ENCODE results near the gene NBAS.
A peak's percentile ranks its signal among the peaks of the same experiment; 100 is the strongest.

The NBAS gene

DNA sequence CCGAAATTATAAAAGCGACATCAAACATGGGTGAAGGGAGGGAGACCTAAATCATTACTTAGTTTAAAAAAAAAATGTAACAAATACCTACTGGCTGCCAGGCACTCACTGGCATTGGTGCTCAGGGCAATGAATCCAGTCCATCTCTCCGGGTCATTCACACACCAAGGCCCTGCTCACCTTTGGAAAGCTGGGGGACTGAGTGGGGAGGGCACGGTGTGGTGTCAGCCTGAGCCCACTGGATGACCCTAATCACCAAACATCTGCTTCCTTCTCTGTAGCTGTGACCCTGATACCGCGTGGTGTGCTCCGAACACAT is 30.2 kb upstream of the NBAS start:
- DNase-seq (ENCODE audit: low spot score) = no peak

- DNase-seq (ENCODE audit: low spot score) = peak; percentile 5
These were observed 27.3 kb upstream of the NBAS start for GRCh38 chr2:15588329-15588919.

DNA sequence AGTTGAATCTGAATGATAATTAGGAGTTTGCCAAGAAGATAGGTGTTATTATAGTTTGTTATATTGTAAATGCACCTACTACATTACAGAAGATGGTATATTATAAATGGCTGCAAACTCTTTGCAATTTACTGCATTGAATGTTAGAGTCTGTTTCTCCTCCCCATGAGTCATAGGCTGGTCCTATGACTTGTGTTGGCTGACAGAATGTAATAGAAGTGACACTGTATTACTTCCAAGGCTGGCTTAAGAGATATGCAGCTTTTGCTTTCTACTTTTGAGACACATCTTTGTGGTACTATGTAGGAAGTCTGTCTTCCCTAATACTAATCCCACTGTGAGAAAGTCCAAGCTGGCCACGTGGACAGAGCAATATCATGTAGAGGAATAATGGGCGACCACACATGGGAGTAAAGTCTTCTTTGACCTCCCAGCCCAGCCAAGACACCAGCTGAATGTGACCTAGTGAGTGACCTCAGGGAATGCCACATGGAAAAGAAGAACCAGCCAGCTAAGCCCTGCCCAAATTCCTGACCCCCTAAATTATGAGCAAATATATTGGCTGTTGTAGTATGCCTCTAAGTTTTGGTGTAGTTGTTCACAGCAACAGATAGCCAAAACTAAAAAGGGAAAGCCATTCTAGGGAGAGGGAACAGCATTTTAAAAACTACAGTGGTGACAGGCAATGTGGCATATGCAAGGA is 23.8 kb upstream of the NBAS start:
- DNase-seq (ENCODE audit: low spot score) = no peak

GRCh38 chr2:15584316-15584715 is 23.2 kb upstream of the NBAS start:
- DNase-seq (ENCODE audit: low spot score) = no peak

- no peak for DNase-seq (ENCODE audit: low spot score)
These were observed 22.7 kb upstream of the NBAS start for GRCh38 chr2:15583826-15584225.

DNA sequence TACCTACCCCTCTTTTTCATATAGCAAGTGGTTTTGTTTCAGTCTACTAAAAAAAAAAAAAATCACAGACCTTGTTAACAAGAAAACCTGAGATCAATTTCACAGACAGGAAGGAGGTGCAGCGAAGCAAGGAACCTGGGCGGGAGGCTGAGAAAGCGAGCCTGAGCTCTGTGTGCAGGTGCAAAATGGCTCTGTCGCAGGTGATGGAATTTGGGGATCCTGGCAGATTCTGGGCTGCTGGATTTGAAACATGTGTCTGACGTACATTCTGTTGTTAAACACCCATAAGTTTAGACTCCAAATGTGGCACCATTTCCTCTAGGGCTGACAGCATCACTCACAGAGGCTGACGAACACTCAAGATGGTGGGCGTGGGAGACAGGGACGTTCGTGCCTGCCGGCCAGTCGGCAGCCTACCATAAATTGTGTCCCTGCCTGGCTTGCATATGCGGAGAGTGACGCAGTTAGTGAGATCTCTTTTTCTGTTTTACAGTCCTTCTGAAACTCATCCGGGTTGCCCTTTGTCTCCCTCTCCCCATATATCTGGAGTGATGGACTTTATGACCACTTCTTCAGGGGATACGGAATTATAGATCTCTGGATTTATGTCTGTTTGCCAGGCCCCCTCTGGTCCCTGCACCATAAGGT is 21.7 kb upstream of the NBAS start:
- DNase-seq (ENCODE audit: low spot score) = no peak

DNA sequence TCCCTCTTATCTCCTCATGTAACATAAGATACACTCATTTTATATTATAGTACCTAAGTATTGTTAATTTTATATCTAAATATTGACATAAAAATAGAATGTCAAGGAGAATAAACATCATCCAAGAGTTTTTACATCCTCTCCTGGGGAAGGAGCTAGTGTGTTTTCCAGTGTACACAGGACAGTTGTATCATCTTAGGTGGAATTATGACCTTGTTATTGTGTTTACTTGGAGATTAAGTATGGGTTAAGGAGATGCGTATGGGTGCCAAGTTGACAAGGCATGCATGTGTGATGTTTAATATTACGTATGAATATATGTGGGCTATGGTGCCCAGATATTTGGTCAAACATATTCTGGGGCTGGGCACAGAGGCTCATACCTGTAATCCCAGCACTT is 19.3 kb upstream of the NBAS start:
- DNase-seq (ENCODE audit: low spot score) = no peak

DNA sequence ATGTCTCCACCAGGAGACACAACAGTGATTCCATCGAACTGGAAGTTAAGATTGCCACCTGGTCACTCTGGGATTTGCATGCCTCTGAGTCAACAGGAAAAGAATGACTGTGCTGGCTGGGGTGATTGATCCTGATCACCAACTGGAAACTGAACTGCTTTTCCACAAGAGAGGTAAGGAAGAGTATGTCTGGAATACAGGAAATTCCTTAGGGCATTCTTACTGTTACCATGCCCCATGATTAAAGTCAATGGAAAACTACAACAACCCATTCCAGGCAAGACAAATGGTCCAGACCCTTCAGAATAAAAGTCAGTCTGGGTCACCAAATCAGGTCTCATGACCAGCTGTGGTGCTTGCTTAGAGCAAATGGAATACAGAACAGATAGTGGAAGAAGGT is 18.5 kb upstream of the NBAS start:
- DNase-seq (ENCODE audit: low spot score) = no peak

DNA sequence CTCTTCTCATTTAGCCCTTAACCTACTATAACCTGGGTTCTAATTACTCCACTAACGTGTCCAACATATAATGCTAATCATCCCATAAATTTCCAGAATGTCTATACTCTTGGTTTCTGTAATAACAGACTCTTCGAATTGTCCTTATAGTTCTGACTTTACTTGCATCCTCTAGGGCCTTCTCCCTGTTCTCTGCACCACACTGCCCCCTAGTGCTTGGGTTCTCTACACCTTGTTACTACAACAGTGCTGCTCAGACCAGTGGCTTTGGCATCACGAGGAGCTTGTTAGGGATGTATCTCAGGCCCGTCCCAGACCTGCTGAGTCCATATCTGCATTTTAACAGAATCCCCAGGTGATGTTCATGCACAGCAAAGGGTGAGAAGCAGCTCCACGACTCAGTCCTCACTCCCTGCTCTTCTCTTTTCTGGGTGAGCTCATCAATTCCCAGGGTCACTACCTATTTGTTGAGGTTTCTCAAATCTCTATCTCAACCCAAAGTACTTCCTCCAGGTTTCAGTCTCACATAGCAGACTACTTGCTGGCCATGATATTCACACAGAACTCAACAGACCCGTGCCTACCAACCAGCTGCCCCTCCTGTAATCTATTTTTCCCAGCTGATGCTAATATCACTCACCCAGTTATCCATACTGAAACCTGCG is 16.1 kb upstream of the NBAS start:
- DNase-seq (ENCODE audit: low spot score) = peak; percentile 86

DNA sequence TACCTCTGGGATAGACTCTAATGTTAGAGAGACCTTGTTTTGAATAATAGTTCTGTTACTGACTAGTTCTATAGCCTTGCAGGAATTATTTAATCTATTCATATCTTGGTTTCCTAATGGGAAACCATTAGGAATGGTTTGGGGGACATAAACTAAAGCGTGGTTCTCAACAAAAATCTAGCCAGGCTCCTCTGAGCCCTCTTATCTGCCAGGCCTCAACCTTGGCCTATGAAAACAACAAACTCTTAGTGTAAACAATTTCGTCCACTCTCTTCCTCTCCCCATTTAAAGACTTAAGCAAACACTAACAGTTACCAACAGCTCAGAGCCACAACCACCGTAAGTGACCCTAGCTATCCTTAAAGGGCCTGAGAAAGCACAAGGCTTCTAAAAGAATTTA is 10.6 kb upstream of the NBAS start:
- no peak for DNase-seq (ENCODE audit: low spot score)

- DNase-seq (ENCODE audit: low spot score) = no peak
These were observed 9.0 kb upstream of the NBAS start for GRCh38 chr2:15570104-15570503.

- no peak for DNase-seq (ENCODE audit: low spot score)
These were observed 7.7 kb upstream of the NBAS start for GRCh38 chr2:15568874-15569273.

DNA sequence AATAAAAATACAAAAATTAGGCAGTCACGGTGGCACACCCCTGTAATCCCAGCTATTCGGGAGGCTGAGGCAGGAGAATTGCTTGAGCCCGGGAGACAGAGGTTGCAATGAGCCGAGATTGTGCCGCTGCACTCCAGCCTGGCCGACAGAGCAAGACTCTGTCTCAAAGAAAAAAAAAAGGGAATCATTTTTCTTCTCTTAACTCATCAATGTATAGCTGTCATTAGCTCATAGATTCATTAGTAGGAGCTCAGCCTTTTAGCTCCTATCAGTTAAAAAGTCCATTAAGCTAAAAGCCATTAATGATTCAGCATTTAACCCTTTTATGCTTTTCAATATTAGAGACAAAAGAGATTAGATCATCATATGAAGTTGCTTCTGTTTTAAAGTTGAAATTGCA is 5.8 kb upstream of the NBAS start:
- no peak for DNase-seq (ENCODE audit: low spot score)

DNA sequence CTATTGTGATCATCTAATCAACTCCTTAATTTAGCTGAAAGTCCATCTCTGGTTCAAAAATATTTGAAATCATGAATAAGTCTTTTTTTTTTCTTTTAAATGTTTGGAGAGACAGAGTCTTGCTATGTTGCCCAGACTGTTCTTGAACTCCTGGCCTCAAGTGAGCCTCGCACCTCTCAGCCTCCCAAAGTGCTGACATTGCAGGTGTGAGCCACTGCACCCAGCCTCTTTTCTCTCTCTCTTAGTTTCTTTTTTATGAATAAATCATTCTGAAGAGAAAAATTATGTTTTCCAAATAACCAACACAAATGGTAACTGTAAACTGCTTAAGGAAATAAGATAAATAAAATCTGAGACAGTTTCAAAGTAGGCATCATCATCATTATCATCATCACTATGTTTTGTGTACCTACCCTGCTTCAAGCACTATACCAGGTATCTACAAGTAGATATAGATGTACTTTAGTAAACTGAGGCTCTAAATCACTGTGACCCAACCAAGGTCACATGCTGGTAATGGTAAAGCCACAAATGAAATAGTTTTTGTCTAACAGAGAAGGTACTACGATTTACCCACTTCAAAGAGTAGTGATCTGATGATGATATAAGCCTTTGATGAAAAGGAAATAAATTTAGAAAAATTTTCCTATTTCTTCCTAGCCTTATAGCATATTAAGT is 5.0 kb upstream of the NBAS start:
- no peak for DNase-seq (ENCODE audit: low spot score)

GRCh38 chr2:15565392-15565791 is 4.3 kb upstream of the NBAS start:
- no peak for DNase-seq (ENCODE audit: low spot score)

DNA sequence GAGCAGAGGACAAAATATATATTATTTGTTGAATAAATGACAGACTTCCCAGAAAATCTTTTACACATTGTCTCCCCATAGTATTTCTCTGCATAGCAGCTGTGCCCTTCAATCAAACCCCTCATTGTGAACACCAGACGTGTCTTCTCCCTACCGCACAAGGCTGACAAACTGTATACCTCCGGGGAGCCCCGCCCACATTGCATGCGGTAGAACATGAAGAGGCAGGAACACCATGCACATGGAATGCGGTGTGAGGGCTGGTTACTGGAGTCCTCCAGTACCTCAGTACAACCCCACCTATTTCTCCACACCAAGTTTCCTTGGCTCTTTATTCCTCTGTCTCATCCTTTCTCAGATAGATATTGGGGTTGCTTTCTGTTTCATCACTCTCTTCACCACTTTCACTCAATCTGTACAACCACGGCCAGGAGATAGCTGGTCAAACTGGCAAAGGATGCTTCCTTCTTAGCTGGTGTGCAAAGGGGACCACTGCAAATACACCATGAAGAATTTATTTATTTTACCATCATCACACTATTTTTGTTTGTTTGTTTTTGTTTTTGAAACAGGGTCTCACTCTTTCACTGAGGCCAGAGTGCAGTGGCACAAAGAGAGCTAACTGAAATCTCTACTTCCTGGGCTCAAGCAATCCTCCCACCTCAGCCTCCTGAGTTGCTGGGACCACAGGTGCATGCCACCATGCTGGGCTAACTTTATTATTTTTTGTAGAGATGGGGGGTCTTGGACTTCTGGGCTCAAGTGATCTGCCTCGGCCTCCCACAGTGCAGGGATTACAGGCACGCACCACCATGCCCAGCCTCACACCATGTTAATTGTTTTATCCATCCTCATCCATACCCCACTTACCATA is 2.3 kb upstream of the NBAS start:
- DNase-seq (ENCODE audit: low spot score) = no peak

DNA sequence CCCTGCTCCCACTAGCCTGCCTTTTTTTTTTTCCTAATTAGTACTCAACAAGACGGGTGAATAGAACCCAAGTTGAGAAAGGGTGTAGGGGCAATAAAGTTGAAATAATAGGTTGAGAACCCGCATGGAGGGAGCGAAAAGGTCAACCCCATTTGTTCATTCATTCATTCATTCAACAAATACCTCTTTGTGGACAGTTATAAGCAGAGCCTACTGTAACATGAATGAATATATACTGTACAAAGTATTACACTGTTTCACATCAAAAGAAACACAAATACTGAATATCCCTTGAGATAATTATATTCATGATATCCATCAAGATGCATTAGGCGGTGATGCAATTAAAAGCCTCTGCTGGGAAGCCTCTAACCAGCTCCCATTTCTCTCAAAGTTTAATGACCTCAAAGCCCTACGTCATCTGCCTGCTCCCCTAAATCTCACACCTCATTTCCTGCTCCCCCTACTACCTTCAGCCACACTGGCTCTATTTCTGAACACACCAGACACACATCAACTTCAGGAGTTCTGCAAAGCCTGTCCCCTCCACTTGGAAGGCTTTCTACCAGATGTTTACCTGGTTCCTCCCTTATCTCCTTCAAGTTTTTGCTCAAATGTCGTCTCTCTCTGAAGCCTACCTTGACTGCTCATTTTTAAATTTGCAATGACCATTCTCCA is 1.4 kb upstream of the NBAS start:
- no peak for DNase-seq (ENCODE audit: low spot score)

- peak; percentile 24 for DNase-seq (ENCODE audit: low spot score)
These were observed 625 bp upstream of the NBAS start for GRCh38 chr2:15561574-15562344.

GRCh38 chr2:15560140-15560987 is 770 bp downstream of the NBAS start:
- no peak for DNase-seq (ENCODE audit: low spot score)

Measured in CD4-positive, alpha-beta T cell treated with Interleukin-2 at 100 ng/mL for 4 hours (primary cell).